Activated CD4-positive, alpha-beta T cell treated with anti-CD3 and anti-CD28 coated beads, Interleukin-2, amount 50 U/mL, for 1 hour (primary cell): ENCODE results near the gene AGAP9.
"Not testable (repeated sequence)": the region's sequence is repeated elsewhere in the genome, so short reads cannot be mapped to it uniquely, and the experiment has no call there.

ENCODE experiments used
- DNase-seq: peaks from one replicate; pipeline ENCODE4 v3.0.0-alpha.2; 2020

AGAP9 gene

DNA sequence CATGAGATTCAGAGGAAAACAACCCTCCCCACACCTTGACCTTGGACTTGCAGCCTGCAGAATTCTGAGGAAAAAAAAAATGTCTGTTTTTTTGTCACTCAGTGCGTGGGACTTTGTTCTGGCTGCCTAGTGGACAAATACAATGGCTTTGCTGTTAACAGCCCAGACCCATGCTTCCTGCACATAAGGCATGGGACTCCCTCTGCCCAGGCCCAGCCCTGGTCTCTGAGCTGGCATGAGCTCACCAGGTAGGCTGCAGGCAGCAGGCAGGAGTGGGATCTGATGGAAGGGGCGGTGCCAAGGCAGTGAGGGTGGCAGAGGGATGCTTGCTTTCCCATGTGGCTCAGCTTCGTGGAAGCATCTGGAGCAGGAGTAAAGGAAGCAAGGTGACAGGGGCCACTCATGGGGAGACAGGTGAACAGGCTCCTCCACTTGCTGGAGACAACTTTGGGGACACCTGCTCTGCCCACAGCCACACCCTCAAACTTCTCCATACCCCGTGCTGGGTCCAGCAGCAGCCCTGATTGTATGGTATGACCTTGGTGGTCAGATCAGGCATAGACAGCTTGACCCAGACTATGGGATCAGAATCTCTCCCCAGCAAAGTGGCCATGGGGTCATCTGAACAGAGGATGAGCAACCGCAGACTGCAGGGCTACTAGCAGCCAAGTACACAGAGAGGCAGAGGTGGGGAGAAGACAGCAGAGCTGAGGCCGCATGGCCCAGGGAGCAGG lies 66.5 kb downstream of the AGAP9 start:
- DNase-seq, result no peak

DNA sequence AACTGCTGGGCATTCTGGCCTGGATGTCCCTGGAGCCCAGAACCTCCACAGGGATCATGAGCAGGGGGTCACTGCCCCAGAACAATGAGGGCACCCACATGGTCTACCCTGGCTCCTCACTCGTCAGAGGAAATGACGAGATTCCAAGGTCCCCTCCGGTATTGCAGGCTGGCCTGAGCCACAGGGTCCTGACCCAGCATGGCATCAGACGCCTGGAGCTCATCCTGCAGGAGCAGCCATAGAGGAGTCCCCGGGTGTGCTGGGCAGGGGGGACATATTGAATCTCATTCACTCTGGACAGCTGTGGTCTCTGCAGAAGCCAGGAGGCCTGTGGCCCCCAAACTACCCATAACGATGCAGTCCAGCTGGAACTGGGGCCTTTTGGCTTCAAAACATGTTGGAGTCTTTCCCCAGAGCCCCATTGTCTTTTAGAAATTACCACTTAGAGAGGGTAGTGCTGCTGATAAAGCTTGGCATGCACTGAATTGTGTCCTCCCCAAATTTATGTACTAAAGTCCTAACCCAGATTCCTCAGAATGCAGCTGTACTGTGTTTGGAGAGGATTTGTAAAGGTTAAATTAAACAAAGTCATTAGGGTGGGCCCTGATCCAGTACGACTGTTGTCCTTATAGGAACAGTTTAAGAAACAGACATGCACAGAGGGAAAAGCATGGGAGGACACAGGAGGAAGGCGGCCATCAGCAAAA lies 67.2 kb downstream of the AGAP9 start:
- no peak for DNase-seq

DNA sequence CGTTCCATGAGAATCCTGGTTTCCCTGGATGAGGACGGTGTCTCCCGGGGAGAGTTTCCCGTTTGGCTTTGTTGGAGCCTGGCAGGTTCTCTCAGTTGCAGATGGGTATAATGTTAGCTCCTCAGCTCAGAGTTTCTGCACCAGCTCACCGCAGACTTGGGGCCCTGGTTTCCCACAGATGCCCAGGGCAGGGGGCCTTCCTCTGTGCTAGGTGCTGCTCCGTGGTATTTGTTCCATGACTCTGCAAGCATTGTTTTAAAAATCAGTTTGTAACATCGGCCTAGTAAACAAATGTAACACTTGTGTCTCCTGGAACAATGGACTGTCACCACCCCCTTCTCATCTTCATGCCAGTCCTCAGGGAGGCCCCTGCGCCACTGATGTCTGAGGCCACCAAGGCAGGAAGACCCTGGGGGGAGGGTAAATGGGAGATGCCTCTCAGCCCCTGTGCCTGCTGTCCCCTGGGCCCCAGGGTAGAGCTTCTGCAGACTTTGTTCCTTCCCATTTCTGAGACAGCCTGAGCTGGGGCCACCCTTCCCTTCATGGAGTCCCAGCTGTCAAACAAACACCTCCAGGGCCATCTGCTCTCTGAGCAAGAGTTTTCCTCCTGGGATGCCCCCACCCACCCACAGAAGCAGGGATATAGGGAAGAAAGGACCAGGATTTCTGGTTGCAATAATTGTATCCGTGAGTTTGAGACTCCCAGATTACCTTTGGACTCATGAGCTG lies 67.9 kb downstream of the AGAP9 start:
- not testable (repeated sequence) for DNase-seq

DNA sequence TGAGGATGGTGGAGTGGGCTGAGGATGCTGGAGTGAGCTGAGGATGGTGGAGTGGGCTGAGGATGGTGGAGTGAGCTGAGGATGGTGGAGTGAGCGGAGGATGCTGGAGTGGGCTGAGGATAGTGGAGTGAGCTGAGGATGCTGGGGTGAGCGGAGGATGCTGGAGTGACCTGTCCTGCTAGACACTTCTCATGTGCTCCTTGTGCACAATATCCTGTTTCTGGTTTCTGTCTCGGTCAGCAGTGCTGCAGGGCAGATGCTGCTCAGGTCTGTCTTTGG lies 68.7 kb downstream of the AGAP9 start:
- no peak for DNase-seq

DNA sequence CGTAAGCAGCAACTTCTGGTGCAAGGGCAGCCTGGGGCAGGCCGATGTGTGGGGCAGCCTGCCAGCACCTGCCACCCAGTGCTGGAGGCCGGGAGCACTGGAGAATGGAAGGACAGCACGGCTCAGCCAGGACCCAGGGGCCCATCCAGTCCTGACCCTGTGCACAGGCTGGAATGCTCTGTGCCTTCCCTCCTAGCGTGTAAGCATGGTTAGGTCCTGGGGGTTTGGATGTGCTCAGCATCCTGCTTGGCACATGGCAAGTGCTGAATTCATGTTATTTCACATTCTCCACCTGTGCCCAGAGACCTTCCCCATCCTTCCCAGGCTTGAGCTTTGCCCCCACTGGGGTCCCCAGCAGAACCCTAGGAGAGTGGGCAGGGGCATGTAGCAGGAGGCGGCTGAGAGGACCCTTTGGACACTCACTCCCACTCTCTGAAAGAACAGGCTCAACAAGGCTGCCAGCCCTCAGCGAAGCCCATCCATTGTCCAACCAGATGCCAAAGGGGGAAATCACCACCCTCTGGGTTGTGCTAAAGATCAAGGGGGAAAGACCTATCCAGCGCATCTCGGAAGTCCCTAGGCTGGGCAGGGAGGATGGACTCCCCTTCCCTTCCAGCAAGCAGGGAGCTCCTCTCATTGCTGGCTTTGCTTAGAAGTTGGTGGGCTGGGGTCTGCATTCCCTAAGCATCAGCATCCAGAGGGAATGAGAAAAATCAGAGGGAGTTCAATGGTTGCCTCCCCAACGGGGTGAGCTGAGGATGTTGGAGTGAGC lies 69.2 kb downstream of the AGAP9 start:
- DNase-seq, result no peak

DNA sequence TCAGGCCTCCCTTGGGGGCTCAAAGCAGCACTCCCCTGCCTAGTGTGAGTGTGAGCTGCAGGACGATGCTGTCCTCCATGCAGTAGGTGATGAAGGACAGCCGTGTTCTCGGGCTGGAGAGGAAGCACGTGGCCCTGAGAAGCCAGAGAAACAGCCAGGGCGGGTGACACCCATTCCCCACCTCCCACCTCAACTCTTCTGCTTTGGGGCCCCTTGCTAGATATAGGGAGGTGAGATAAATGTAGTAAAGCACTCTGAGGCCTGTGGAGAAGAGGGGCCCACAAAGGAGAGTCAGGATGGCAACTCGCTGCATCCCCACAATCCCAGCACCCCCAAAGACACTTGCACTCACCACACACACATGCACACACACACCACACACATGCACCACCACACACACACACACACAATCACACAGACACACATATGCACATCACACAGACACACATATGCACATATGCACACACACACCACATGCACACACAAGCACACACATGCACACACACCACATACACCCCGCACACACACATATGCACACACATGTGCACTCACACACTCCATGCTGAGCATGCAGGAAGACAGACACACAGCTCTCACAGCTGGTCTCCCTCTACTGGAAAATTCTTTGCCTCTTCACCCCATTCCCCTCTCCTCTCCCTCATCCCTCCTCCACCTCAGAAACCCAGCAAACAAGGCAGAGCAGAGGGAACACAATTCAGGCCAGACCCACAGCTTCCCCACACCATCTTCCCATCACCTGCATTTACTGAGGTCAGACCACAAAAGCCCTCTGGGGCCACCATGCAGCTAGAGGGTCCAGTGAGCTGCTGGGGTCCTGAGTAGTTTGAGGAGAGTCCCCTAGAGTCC lies 70.1 kb downstream of the AGAP9 start:
- no peak for DNase-seq

DNA sequence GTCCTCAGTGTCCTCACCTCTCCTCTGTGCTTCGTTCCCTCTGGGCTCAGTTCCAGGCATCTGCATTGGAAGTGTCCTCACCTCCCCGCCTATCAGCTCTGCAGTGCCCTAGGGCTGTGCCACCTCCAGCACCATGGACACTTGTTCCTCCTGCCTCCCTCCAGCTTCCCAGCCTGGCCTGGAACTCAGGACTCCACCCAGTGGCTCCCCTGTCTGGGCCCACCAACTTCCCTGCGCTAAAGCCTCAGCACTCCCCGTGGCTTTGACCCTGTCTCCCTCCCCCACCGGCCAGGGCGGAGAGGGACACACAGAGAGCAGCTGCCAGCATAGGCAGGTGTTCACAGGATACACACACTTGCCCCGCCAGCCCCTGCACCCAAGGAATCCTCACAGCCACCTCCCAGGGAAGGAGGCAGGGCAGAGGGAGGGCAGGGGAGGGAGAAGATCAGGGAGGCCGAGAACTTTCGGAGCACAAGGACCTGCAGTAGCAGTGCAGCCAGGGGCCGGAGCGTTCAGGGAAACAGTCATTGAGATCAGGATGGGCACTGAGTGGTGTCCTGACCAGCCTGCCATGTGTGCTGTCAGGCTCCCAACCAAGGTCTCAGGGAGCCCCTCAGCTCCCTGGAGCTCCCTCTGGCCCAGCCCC lies 70.8 kb downstream of the AGAP9 start:
- DNase-seq, result no peak

DNA sequence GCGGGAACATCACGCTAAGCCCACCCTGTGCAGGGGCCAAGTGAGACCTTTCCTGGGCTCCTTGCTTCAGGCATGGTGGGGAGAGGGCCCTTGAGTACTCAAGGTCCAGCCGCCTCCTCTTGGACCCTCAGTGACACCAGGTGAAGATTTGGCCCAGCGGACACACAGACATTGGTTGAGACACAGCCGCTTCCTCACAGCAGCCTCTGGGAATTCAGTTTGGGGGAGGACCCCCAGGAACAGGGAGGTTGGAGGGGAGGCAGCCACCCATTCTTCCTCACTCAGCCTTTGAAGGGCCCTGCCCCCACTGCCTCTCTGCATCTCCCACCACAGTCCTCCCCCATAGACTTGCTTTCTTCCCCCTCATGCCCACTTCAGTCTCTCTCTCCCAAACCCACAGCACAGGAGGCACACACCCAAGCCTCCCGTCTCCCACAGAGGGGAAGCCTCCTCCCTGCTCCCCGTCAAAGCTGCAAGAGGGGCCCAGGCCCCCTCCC lies 71.4 kb downstream of the AGAP9 start:
- DNase-seq, result no peak
